ENCODE measurements around the gene ZBED1.

ZBED1 gene

DNA sequence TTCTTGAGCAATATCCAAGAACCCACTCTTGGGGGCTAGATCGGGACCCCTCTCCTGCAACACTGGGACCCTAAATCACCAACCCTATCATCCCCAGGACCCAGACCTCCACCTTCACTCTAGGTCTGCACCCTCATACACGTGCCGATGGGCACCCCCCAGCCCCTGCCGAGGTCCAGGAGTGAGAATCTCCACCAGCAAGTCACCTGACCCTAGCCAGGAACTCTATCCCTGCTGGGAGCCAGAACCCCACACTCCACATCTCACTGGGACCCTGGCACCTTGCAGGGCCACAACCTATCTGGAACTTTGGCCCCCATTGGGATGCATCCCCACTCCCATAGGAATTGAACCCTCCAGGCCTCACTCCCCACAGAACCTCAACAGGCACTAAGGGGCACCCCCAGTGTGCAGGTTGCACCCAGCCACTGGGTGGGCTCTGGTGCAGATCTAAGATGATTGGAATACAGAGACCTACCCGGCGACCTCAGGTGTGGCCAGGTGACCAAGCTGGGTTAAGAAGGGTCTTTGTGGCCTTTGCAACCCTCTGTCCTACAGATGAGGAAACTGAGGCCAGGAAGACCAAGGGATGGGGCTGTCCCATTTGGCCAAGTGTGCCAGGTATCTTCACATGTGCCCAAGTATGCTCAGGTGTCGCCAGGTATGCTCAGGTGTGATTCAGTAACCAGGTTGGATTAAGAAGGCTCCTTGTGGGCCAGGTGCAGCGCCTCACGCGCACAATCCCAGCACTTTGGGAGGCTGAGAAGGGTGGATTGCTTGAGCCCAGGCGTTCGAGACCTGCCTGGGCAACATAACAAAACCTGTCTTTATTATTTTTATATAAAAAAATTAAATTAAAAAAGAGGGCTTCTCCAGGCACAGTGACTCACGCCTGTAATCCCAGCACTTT is 3.1 kb upstream of the ZBED1 start:
- DNase-seq (ENCODE audit: low spot score): no peak
- in situ Hi-C loops (cut with MboI; ENCODE audit: low pct_unique_long_range_greater_than_20kb, low sequenced_read_pairs, unreplicated experiment): no loop called here
- TF ChIP-seq, protein P1, sequence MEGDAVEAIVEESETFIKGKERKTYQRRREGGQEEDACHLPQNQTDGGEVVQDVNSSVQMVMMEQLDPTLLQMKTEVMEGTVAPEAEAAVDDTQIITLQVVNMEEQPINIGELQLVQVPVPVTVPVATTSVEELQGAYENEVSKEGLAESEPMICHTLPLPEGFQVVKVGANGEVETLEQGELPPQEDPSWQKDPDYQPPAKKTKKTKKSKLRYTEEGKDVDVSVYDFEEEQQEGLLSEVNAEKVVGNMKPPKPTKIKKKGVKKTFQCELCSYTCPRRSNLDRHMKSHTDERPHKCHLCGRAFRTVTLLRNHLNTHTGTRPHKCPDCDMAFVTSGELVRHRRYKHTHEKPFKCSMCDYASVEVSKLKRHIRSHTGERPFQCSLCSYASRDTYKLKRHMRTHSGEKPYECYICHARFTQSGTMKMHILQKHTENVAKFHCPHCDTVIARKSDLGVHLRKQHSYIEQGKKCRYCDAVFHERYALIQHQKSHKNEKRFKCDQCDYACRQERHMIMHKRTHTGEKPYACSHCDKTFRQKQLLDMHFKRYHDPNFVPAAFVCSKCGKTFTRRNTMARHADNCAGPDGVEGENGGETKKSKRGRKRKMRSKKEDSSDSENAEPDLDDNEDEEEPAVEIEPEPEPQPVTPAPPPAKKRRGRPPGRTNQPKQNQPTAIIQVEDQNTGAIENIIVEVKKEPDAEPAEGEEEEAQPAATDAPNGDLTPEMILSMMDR (IDR thresholded peaks at IDR 0.05; ENCODE audit: extremely low read depth, insufficient read depth, missing control alignments): no peak

DNA sequence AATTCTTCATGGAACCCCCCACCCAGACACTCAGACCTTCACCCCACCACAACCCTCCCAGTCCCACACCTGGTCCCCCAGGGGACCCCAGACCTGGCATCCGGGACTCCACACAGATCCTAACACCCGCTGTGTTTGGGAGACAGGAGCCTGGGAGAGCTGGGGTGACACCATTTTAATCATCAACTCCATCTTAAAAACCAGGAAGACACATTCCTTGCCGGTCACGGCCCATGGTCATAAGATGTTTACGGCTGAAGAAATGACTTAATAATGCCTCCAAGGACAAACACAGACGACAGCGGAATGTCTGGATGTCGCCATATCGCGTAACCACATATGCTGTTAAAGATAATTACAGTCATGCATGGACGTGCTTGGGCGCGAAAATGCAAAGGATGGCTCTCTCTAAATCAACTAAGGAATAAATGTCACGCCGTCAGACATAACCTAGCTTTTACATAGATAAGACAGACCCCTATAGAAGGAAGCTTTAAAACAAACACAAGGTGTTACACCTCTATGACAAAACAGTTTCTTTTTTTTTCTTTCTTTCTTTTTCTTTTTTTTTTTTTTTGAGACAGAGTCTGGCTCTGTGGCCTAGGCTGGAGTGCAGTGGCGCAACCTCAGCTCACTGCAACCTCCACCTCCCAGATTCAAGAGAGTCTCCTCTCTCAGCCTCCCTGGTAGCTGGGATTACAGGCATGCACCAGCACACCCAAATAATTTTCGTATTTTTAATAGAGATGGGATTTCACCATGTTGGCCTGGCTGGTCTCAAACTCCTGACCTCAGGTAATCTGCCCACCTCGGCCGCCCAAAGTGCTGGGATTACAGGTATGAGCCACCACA is 2.1 kb upstream of the ZBED1 start:
- TF ChIP-seq, protein P1 (IDR thresholded peaks at IDR 0.05; ENCODE audit: extremely low read depth, insufficient read depth, missing control alignments): no peak
- in situ Hi-C loops (cut with MboI; ENCODE audit: low pct_unique_long_range_greater_than_20kb, low sequenced_read_pairs, unreplicated experiment): no loop called here
- DNase-seq (ENCODE audit: low spot score): no peak

DNA sequence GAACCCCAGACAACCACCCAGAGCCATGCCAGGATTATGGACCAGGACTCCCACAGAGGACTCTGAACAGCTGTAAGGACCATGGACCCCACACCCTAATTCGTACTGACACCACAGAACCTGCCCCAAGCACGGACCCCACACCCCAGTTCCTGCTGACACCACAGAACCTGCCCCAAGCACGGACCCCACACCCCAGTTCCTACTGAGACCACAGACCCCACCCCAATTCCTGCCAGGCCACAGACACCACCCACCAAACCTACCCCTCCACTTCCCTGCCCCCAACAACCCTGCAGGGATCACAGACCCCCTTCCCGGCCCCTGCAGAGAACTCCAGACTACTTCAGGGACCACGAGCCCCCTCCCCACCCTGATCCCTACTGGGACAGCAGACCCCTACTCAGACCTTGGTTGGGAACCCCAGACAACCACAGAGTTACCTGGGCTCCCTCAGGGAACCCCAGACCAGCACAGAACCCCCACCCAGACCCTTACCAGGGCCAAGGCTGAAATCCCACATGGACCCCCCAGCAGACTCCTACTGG is 1.4 kb upstream of the ZBED1 start:
- TF ChIP-seq, protein P1 (IDR thresholded peaks at IDR 0.05; ENCODE audit: extremely low read depth, insufficient read depth, missing control alignments): no peak
- no peak for DNase-seq (ENCODE audit: low spot score)
- in situ Hi-C loops (cut with MboI; ENCODE audit: low pct_unique_long_range_greater_than_20kb, low sequenced_read_pairs, unreplicated experiment): no loop called here

DNA sequence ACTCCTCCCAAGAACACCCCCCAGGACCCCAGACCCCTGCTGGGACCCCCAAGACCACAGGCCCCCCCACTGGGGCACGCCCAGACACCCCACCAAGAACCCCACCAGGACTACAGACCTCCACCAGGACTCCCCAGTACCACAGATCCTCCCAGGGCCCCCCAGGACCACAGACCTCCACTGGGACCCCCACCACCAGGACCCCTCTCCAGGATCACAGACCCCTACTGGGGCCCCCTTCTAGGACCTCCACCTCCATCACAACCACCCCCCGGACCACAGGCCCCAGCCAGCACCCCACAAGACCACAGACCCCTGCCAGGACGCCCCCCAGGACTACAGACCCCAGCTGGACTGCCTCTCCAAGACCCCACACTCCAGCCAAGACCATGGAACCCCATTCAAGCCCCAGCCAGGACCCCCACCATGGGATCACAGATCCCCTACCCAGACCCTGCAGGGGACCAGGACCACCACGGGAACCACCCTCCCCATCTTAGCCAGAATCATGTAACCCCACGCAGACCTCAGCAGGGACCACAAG is 855 bp upstream of the ZBED1 start:
- TF ChIP-seq, protein P1 (IDR thresholded peaks at IDR 0.05; ENCODE audit: extremely low read depth, insufficient read depth, missing control alignments): no peak
- in situ Hi-C loops (cut with MboI; ENCODE audit: low pct_unique_long_range_greater_than_20kb, low sequenced_read_pairs, unreplicated experiment): no loop called here
- peak; percentile 28 for DNase-seq (ENCODE audit: low spot score)

DNA sequence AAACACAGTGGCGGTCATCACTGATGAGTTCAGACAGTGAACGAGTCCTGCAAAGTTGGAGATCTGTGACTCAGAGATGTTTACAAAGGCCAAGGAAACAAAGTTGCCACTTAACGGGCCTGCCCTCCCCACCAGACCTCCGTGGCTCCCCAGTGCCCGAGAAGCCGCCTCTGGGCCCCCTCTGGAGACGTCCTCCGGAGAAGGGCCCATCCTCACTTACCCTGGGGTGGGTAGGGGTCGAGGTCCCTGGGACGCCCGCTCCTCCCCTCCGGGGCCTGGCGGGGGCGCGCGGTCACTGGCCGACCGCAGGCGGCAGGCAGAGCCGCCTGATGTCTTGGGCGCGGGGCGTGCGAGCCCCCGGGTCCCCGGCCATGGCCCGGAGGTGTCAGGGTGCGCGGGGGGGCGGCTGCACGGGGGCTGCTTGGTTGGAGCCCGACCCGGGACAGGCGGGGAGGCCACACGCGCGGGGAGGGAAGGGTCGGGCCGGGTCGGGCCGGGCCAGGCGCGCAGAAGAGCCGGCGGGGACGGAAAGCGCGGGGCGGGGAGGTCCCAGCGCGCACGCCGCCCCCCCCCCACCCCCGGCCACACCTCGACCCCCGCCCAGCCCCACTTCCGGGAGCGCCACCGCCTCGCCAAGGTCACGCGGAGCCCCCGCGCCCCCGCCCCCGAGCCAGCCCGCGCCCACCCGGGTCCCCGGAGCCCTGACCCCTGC is 529 bp downstream of the ZBED1 start:
- TF ChIP-seq, protein P1 (IDR thresholded peaks at IDR 0.05; ENCODE audit: extremely low read depth, insufficient read depth, missing control alignments): peak; percentile 53
- no peak for DNase-seq (ENCODE audit: low spot score)
- in situ Hi-C loops (cut with MboI; ENCODE audit: low pct_unique_long_range_greater_than_20kb, low sequenced_read_pairs, unreplicated experiment): no loop called here

DNA sequence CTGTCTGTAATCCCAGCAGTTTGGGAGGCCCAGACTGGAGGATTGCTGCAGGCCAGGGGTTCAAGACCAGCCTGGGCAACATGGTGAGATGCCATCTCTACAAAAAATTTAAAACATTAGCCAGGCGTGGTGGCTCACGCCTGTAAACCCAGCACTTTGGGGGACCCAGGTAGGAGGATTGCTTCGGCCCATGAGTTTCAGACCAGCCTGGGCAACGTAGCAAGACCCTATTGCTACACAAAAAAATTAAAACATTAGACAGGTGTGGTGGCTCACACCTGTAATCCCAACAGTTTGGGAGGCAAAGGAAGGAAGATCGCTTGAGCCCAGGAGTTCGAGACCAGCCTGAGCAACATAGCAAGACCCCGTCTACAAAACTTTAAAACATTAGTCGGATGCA is 1.3 kb downstream of the ZBED1 start:
- in situ Hi-C loops (cut with MboI; ENCODE audit: low pct_unique_long_range_greater_than_20kb, low sequenced_read_pairs, unreplicated experiment): no loop called here
- TF ChIP-seq, protein P1 (IDR thresholded peaks at IDR 0.05; ENCODE audit: extremely low read depth, insufficient read depth, missing control alignments): no peak
- no peak for DNase-seq (ENCODE audit: low spot score)
